Mononuclear cell (primary cell): ENCODE data around the gene PTPRN2. TPM values are rescaled to one million over a fixed set of nuclear protein-coding genes. Genes with fewer than 3 reads are reported as not detected.

ENCODE experiments used
- H3K27me3 ChIP-seq: 2 replicates; pipeline ENCODE4 v1.6.0; 2011; ENCODE audit warnings: low read length, control low read depth; ENCODE audit not compliant: insufficient read depth
- H3K4me1 ChIP-seq: 2 replicates; pipeline ENCODE4 v1.5.1; 2011; ENCODE audit warnings: mild to moderate bottlenecking, low read length, control low read depth; ENCODE audit not compliant: insufficient read depth
- H3K4me3 ChIP-seq: 2 replicates; pipeline ENCODE4 v1.5.1; 2011; ENCODE audit warnings: mild to moderate bottlenecking, low read length, moderate library complexity
- H3K9me3 ChIP-seq: 2 replicates; pipeline ENCODE4 v1.5.1; 2011; ENCODE audit warnings: low read depth, mild to moderate bottlenecking, control low read depth, low read length
- total RNA-seq: library from RNA; depleted of rRNA; stranded (reverse); fragments of >200 nt; gene quantifications from one replicate; pipeline ENCODE4 v1.2.3, GENCODE V29; 2012

The PTPRN2 gene
- total RNA-seq, 1 donor = 0.31 TPM

DNA sequence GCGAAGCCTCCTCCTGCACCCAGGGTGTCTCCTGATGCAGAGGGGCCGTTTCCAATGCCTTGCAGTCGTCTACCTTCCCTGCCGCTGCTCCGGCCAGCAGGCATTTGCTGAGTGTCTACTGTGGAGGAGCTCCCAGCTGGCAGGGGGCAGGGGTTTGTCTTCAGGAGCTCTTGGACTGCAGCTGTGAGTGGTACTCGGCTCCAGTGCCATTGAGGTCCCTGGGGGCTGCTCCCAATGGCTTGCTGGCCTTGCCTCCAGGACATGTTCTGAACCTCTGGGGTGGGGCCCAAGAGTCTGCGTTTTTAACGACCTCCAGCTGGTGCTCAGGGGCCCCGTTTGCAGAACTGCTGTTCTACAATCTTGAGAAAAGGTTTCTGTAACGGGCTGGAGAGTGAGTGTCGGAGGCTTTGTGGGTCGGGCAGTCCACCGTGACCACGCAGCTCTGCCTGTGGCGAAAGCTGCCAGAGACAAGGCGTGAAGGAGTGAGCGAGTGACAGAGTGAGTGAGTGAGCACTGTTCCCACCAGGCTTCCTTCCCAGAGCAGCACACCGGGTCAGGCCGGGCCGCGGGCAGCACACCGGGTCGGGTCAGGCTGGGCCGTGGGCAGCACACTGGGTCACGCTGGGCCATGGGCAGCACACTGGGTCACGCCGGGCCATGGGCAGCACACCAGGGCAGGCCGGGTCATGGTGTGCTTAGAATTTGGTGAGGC, 520.2 kb downstream of the PTPRN2 start:
- Histone ChIP-seq H3K4me3 (no peak overlapping the region), H3K9me3 (no peaks in the 10 kb centered on the region), H3K27me3 (no peaks in the 10 kb centered on the region), H3K4me1 (no peaks in the 10 kb centered on the region)

DNA sequence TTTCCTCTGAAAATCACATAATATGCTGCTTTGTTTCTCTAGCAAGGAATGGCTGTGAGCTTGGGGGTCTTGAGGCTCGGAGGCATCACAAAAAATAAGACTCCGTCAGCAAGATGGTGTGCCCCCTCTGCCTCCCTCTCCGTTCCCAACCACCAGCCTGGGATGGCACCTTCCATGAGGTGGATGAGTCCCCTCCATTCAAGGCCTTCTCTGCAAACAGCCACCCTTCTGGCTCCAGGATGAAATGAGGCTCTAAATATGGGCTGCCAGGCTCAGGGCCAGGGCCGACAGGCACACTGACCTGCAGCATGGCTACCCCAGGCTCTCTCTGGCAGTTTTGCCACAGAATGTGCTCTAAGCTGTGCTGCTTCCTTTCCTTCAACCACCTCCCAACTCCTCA, 521.5 kb downstream of the PTPRN2 start:
- Histone ChIP-seq H3K4me3 (no peak overlapping the region), H3K27me3 (no peaks in the 10 kb centered on the region), H3K9me3 (no peaks in the 10 kb centered on the region), H3K4me1 (no peaks in the 10 kb centered on the region)

DNA sequence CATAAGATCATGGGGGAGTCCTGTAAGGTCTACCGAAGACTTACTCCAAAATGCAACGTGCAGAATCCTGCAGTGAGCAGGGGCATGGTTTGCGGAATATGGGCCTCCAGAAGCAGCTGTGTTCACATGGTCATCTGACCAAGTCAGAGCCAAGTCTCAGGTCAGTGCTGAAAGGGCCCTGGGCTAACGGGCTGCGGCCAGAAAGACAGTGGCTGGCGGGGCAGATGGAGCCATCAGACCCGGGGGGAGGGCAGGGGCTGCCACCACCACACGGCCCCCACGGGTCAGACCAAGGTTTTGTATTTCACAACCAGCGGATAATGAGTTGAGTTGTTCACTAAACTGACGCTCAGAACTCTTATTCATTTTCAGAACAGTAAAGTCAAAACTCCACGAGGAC, 522.3 kb downstream of the PTPRN2 start:
- no peak overlapping the region for H3K4me3 ChIP-seq
- H3K9me3 ChIP-seq = no peaks in the 10 kb centered on the region
- no peaks in the 10 kb centered on the region for H3K27me3 ChIP-seq
- H3K4me1 ChIP-seq = no peaks in the 10 kb centered on the region

DNA sequence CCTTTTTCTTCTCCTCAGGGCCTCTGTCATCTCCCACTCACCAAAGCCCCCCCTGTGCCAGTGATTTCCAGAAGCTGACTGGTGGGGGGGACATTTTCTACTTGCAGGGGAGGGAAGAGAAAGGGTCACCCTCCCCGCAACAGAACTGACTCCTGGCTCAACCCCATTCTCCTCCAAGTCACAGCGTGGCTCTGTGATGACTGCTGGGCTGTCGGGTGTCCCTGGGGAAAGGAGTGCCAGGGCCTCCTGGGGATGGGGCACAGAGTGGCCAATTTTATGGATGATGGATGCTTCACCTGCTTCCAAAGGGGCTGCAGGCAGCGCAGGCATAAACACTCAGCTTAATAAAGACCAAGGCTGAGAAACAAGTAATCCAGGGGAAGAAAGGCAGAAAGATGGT, 523.0 kb downstream of the PTPRN2 start:
- H3K9me3 ChIP-seq = no peaks in the 10 kb centered on the region
- H3K4me3 ChIP-seq = no peak overlapping the region
- no peaks in the 10 kb centered on the region for H3K4me1 ChIP-seq
- H3K27me3 ChIP-seq = no peaks in the 10 kb centered on the region

DNA sequence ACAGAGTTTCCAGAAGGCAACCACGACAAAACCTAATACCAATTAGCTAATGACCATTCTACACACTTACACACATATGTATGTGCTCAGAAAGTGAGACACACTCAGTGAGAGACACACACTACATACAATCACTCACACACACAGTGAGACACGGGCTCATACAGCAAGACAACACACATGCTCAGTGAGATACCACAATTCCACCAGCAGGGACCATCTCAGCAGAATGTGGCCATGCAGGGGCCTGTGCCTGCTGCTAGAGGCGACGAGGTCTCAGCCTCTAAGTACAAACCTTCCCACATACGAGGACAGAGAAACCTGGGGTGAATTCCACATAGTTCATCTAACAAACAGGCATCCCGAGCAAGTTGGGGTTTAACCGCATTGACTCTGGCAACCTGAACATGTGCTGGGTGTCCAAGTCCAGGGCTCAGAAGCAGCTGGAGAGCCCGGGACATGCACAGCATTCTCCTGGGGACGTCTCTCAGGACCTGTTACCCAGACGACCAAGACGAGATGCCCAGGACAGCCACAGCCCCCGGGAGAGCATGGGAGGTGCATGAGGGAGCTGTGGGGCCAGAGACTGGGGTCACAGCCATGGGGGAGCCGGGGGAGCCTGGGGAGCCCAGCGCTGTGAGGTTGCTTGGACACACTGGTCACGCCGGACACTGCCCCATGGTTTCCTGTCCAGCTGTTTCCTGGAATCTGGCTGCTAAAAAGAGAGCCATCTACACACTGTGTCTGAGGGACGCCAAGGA, 523.6 kb downstream of the PTPRN2 start:
- no peak overlapping the region for H3K4me3 ChIP-seq
- H3K4me1 ChIP-seq = no peaks in the 10 kb centered on the region
- H3K27me3 ChIP-seq = no peaks in the 10 kb centered on the region
- H3K9me3 ChIP-seq = no peaks in the 10 kb centered on the region

DNA sequence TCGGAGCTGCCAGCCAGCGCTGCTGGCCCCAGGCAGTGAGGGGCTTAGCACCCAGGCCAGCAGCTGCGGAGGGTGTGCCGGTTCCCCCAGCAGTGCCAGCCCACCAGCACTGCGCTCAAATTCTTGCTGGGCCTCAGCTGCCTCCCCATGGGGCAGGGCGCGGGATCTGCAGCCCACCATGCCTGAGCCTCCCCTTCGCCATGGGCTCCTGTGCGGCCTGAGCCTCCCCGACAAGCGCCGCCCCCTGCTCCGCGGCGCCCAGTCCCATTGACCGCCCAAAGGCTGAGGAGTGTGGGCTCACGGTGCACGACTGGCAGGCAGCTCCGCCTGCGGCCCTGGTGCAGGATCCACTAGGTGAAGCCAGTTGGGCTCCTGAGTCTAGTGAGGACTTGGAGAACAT, 525.0 kb downstream of the PTPRN2 start:
- Histone ChIP-seq H3K4me3 (no peak overlapping the region), H3K27me3 (no peaks in the 10 kb centered on the region), H3K9me3 (no peaks in the 10 kb centered on the region), H3K4me1 (no peaks in the 10 kb centered on the region)

DNA sequence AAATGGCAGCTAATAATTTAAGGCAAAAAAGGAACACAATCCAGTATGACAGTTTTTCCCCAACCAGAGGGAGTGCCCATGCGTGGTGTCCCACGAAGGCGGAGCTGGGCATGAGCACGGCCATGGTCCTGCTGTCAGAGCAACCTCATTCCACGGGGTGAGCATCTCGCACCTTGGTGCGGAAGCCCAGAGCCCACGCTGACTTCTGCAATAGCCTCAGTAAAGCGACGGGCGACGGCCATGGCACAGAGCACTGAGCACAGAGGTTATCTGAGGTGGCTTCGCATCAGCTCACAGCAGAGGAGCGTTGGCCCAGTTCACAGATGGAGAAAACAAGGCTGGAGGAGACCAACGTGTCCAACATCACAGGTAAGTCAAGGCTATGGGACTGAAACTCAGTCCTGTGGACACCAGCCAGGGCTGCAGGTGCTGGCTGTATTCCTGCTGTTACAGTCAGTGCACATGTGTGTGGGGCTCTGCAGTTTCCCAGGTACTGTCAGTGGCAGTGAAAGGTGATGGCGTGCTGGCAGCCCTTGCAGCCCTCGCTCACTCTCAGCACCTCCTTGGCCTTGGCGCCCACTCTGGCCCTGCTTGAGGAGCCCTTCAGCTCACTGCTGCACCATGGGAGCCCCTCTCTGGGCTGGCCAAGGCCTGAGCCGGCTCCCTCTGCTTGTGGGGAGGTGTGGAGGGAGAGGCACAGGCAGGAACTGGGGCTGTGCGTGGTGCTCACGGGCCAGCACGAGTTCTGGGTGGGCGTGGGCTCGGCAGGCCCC, 525.6 kb downstream of the PTPRN2 start:
- Histone ChIP-seq H3K27me3 (no peaks in the 10 kb centered on the region), H3K4me1 (no peaks in the 10 kb centered on the region), H3K4me3 (no peak overlapping the region), H3K9me3 (no peaks in the 10 kb centered on the region)

DNA sequence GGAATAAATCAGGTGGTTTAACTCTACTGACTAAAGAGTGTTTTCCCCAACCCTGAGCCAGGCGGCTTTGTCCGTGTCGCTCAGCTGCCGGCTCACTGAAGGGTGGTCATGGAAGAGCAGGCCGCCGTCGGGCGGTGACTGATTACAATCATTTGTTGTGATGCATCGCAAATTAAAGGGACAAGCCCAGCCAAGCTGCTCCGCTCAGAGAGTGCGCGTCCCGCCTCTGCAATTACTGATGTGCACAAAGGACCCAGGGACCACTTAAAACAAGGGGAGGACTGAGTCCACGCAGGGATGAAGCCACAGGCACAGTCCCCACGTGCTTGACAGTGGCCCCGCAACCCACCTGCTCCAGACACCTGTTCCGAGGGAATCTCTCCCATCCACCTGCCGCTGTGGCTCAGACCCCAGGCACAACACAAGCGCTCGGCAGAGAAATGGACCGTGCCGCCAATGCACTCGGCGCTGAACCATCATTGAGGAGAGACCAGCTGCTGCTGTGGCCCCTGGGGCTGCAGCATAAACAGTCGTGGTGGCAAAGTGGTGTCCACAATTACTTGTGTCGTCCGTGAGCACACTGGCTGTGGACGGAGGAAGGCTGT, 526.5 kb downstream of the PTPRN2 start:
- no peaks in the 10 kb centered on the region for H3K27me3 ChIP-seq
- H3K9me3 ChIP-seq = no peaks in the 10 kb centered on the region
- H3K4me1 ChIP-seq = no peaks in the 10 kb centered on the region
- no peak overlapping the region for H3K4me3 ChIP-seq

DNA sequence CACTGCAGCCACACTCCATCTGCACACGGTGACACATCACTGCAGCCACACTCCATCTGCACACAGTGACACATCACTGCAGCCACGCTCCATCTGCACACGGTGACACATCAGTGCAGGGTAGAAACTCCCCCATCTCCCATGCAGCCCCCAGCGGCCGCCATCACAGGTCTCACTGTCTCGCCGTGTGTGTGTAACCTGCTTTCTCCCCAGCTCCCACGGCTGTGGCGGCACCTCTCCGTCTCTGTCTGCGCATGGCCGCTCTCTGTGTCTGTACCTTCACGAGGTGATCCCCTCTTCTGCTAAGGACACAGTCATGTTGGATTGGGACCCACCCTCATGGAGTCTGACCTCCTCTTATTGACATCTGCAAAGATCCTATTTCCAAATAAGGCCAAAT, 527.4 kb downstream of the PTPRN2 start:
- H3K9me3 ChIP-seq = no peaks in the 10 kb centered on the region
- no peaks in the 10 kb centered on the region for H3K27me3 ChIP-seq
- H3K4me1 ChIP-seq = no peaks in the 10 kb centered on the region
- H3K4me3 ChIP-seq = no peak overlapping the region

DNA sequence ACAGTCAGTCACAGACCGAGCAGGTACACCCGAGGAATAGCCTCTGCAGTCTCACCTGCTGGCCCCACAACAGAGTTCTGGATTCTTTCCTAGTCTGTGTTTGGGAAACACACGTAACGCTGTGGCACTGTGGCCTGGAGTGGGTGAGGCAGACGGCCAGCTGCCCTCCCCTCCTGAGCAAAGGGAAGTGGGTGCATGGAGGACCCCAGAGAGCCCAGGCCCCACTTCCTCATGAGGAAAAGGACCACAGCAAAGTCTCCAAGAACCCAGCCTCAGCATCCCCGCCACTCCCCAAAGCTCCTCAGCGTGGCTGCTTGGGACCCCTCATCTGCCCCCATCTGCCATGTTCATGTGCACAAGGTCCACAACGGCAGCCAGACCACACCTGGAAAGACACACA, 530.2 kb downstream of the PTPRN2 start:
- H3K9me3 ChIP-seq = no peaks in the 10 kb centered on the region
- no peaks in the 10 kb centered on the region for H3K4me1 ChIP-seq
- H3K27me3 ChIP-seq = no peaks in the 10 kb centered on the region
- H3K4me3 ChIP-seq = no peak overlapping the region

DNA sequence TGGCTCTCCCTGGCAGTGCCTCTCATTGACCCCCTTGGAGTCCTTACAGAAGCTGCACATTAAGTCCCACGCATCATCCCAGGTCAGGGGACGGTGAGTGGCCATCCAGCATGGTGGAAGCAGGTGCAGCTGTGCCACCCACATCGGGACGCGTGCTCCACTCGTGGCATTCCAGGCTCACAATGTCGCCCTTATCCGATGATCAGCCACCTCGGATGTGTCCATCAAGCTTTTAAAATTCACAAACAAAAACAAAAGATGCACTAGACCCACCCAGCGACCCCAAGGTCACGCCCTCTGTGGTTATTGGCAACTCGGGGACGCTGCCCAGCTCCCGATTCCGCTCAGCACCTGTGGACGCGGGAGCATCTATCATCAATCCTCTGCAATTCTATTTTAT, 530.9 kb downstream of the PTPRN2 start:
- Histone ChIP-seq H3K27me3 (no peaks in the 10 kb centered on the region), H3K4me3 (no peak overlapping the region), H3K4me1 (no peaks in the 10 kb centered on the region), H3K9me3 (no peaks in the 10 kb centered on the region)

DNA sequence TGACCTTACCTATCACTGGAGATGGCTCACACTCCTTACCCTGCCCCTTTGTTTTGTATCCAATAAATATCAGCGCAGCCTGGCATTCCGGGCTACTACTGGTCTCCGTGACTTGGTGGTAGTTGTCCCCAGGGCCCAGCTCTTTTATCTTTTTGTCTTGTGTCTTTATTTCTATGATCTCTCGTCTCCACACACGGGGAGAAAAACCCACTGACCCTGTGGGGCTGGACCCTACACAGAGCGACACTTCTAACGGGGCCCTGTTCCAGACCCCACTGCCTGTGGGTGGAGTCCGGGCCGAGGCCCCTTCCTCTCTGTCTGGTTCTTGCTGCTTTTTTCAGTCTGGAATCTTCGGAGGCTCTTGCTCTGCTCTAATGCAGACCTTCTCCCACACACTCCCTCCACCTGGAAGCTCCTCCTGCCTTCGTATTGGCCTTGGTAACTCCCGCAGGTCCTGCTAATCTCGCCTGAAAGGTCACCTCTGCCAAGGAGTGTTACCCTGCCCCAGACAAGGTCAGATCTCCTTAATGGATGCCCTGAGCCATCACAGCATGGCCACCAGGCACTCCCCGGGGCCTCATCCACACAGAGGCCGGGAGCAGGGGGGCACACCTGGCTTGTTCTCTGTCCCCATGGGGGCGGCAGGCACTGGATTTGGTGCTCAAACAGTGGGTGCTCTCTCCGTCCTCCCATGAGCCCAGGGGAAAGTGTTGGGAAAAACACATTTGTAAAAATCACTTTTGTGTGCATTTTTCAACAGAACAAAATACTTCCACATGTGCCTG, 531.7 kb downstream of the PTPRN2 start:
- Histone ChIP-seq H3K4me1 (no peaks in the 10 kb centered on the region), H3K4me3 (no peak overlapping the region), H3K9me3 (no peaks in the 10 kb centered on the region), H3K27me3 (no peaks in the 10 kb centered on the region)

DNA sequence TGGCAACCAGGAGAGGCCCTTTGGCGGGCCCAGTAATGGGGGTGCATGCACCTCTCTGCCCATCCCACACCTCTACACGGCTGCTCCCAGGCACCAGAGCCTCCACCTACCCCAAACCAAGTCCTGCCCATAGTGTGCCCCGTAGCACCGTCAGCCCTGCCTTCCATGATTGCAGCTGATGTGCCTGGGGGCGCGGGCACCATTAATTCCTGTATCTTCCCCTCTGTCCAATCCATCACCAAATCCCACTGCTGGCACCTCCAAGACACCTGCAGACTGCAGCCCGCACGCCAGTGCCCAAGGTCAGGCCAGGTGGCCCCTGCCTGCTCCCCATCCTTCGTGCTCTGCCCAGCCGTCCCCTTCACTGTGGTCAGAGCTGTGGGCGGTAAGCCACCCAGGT, 533.0 kb downstream of the PTPRN2 start:
- Histone ChIP-seq H3K4me1 (no peaks in the 10 kb centered on the region), H3K9me3 (no peaks in the 10 kb centered on the region), H3K27me3 (no peaks in the 10 kb centered on the region), H3K4me3 (no peak overlapping the region)

DNA sequence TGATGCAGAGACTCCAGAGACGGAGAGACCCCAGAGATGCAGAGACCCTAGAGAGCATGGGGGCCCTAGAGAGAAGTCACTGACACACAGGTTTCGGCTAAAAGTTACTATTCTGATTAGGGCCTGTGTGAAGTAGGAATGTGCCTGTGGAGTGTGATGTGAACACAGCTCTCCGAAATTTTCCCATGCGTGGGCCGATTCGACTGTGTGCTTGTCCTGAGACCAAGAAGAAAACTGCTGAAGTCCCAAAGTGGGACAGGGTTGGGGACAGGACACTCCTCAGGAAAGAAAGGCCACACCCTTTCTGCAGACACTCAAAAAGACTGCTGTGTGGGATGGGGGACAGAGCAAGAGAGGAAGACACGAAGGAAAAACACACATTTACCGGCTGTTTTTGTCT, 533.5 kb downstream of the PTPRN2 start:
- H3K4me1 ChIP-seq = no peaks in the 10 kb centered on the region
- no peaks in the 10 kb centered on the region for H3K9me3 ChIP-seq
- no peaks in the 10 kb centered on the region for H3K27me3 ChIP-seq
- H3K4me3 ChIP-seq = no peak overlapping the region
